Calu3 (cell line): Measurements from ENCODE around the gene CD38. TPM values are rescaled to one million over a fixed set of nuclear protein-coding genes. Genes with fewer than 3 reads are reported as not detected.
A peak's percentile ranks its signal among the peaks of the same experiment; 100 is the strongest.
"Not testable (repeated sequence)": the region's sequence is repeated elsewhere in the genome, so short reads cannot be mapped to it uniquely, and the experiment has no call there.

Source experiments
- Bru-seq: library from RNA; stranded (reverse); fragments of 400-500 nt; gene quantifications from one replicate; lab custom pipeline; 2021; lab: Mats Ljungman, UMichigan
- BruChase-seq, 2 experiments: library from RNA; stranded (reverse); fragments of 400-500 nt; gene quantifications; one replicate each; lab custom pipeline; 2021; lab: Mats Ljungman, UMichigan
- BruUV-seq: library from RNA; stranded (reverse); fragments of 400-500 nt; replicated peaks from 2 replicates; lab custom pipeline; 2021; lab: Mats Ljungman, UMichigan
- CTCF ChIA-PET: fragments of 300-600 bp; sonication (Branson Sonifier 250); formaldehyde crosslinking; loops from one replicate; lab custom pipeline; 2022; ENCODE audit warnings: antibody characterized with exemption; lab: Charles Lee
- DNase-seq: peaks from one replicate; pipeline ENCODE4 v3.0.0; 2022
- H3K27ac Mint-ChIP-seq: one replicate; pipeline ENCODE4 v1.8.0; 2022; ENCODE audit warnings: mixed read lengths; ENCODE audit not compliant: unreplicated experiment
- H3K27me3 Mint-ChIP-seq: one replicate; pipeline ENCODE4 v1.8.0; 2022; ENCODE audit warnings: mixed read lengths; ENCODE audit not compliant: unreplicated experiment
- H3K36me3 Mint-ChIP-seq: one replicate; pipeline ENCODE4 v1.8.0; 2022; ENCODE audit warnings: mild to moderate bottlenecking, moderate library complexity, mixed read lengths; ENCODE audit not compliant: insufficient read depth, unreplicated experiment
- H3K4me1 Mint-ChIP-seq: one replicate; pipeline ENCODE4 v1.8.0; 2022; ENCODE audit warnings: mild to moderate bottlenecking, low read depth, mixed read lengths; ENCODE audit not compliant: unreplicated experiment
- H3K4me3 Mint-ChIP-seq: one replicate; pipeline ENCODE4 v1.8.0; 2022; ENCODE audit warnings: mild to moderate bottlenecking, low read depth, moderate library complexity, mixed read lengths; ENCODE audit not compliant: unreplicated experiment
- H3K9me3 Mint-ChIP-seq: one replicate; pipeline ENCODE4 v1.8.0; 2022; ENCODE audit warnings: low read depth, mixed read lengths; ENCODE audit not compliant: unreplicated experiment
- CTCF ChIP-seq: fragments of 200-600 bp; IDR thresholded peaks from one replicate; pipeline ENCODE4 v1.8.0; 2022; ENCODE audit warnings: antibody characterized with exemption; ENCODE audit not compliant: unreplicated experiment
- intact Hi-C: fragments of 100-400 bp; cut with micrococcal nuclease; formaldehyde crosslinking; loops from one replicate; pipeline ENCODE4 v1.10.0; 2022; ENCODE audit not compliant: unreplicated experiment
- long read RNA-seq: library from polyadenylated mRNA; stranded (forward); transcript quantifications from one replicate; pipeline ENCODE4 v2.0.0, GENCODE V29; 2022
- total RNA-seq: library from RNA; stranded (reverse); gene quantifications from 2 replicates; pipeline ENCODE4 v1.2.3, GENCODE V29; 2022

Gene CD38
- total RNA-seq (3.4 and 9.4 TPM in 2 replicates), Bru-seq, nascent RNA (percentile 46 among the genes with signal in this experiment), BruChase-seq, experiment 1, labeled RNA remaining after a 6-hour chase (percentile 37 among the genes with signal in this experiment), BruChase-seq, experiment 2, labeled RNA remaining after a 2-hour chase (percentile 32 among the genes with signal in this experiment)
- long read RNA-seq, full-length matches to known transcripts: 4 of 5 reads
- long read RNA-seq, partial matches to known transcripts: 0 of 5 reads
- long read RNA-seq, other reads (novel, unspliced or antisense): 1 of 5 reads

DNA sequence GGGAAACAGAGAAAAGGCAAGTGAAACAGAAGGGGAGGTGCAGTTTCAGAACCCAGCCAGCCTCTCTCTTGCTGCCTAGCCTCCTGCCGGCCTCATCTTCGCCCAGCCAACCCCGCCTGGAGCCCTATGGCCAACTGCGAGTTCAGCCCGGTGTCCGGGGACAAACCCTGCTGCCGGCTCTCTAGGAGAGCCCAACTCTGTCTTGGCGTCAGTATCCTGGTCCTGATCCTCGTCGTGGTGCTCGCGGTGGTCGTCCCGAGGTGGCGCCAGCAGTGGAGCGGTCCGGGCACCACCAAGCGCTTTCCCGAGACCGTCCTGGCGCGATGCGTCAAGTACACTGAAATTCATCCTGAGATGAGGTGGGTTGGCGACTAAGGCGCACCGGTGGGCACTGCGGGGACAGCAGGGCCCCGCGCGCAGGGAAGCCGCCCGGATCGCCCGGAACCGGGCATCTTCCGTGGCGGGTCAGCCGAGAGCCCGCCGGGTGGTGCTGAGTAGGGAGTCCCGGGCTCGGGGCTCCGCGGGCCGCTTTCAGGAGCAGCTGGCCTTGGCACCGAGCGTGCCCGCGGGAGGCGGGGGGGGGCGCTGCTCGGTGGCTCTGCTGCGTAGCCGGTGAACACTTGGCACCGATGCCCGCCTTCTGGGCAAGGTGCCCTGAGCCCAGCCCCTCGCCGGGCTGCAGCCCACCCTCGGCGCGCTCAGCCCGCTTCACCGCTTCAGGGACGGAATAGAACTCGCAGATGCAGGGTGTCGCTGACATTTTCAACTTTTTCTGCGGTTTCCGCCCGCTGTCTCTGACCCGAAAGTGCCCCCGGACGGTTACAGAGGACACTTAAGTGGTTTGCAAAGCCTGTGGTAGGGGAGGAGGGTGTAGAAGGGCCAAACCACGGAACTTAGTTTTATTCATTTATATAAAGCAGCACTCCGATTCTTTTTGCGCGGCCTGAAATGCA, at the start of gene CD38:
Gene CD38 (plus strand): TSS at position 40 of the 953 bp plus-strand sequence. CDS start 87 bp downstream, at position 127.
- Mint-ChIP-seq H3K4me3 (peak within 1 kb of the TSS; percentile 66), H3K4me1 (peaks cover 18% of the 10 kb centered on the region), H3K27me3 (peaks cover 10% of the 10 kb centered on the region), H3K36me3 (peaks cover 9% of the 10 kb centered on the region), H3K9me3 (no peaks in the 10 kb centered on the region), H3K27ac (no peak within 1 kb of the TSS)
- TF ChIP-seq CTCF: no peak
- intact Hi-C loops: no loop called here
- CTCF ChIA-PET: no interaction called here
- BruUV-seq: no TSS peak
- peak; percentile 62 for DNase-seq

GRCh38 chr4:15729910-15730533, 48.1 kb upstream of the CD38 start:
- BruUV-seq: no TSS peak

GRCh38 chr4:15733061-15733460, 45.1 kb upstream of the CD38 start:
- H3K27ac Mint-ChIP-seq, H3K27me3 Mint-ChIP-seq, H3K36me3 Mint-ChIP-seq, intact Hi-C loops, H3K9me3 Mint-ChIP-seq, CTCF ChIA-PET, DNase-seq, H3K4me1 Mint-ChIP-seq, BruUV-seq, H3K4me3 Mint-ChIP-seq: not testable (repeated sequence)

More at GRCh38 chr4:15729910-15730533, 48.1 kb upstream of the CD38 start:
- intact Hi-C loops: loop anchor here (1.0 kb wide), 2 partner anchors 226 to 251 kb away; no protein-coding TSS in a partner anchor
- CTCF ChIA-PET: no interaction called here
- no peaks in the 10 kb centered on the region for H3K27me3 Mint-ChIP-seq
- H3K27ac Mint-ChIP-seq: no peak overlapping the region
- no peaks in the 10 kb centered on the region for H3K4me1 Mint-ChIP-seq
- peak; percentile 50 for TF ChIP-seq CTCF
- H3K4me3 Mint-ChIP-seq: no peak overlapping the region
- no peak for DNase-seq
- H3K9me3 Mint-ChIP-seq: no peaks in the 10 kb centered on the region
- no peaks in the 10 kb centered on the region for H3K36me3 Mint-ChIP-seq

- Mint-ChIP-seq H3K4me3 (no peak overlapping the region), H3K36me3 (no peaks in the 10 kb centered on the region), H3K27me3 (no peaks in the 10 kb centered on the region), H3K27ac (no peak overlapping the region), H3K9me3 (no peaks in the 10 kb centered on the region), H3K4me1 (no peaks in the 10 kb centered on the region)
- no TSS peak for BruUV-seq
- intact Hi-C loops: no loop called here
- no peak for TF ChIP-seq CTCF
- no peak for DNase-seq
- CTCF ChIA-PET: no interaction called here
These were observed 42.6 kb upstream of the CD38 start for GRCh38 chr4:15735536-15735935.
